DOHH2 (cell line): ENCODE data around the gene SORBS1.
"Not testable (repeated sequence)": the region's sequence is repeated elsewhere in the genome, so short reads cannot be mapped to it uniquely, and the experiment has no call there.

Source experiments
- H3F3A ChIP-seq: fragments of 200-600 bp; sonication (generic), shearing (Covaris generic); 2 replicates; pipeline ENCODE4 v1.6.0; 2016; ENCODE audit warnings: antibody characterized with exemption, mild to moderate bottlenecking; ENCODE audit not compliant: control insufficient read depth, insufficient read depth
- H3K27ac ChIP-seq: fragments of 200-600 bp; sonication (generic); 2 replicates; pipeline ENCODE4 v1.5.1; 2014; ENCODE audit warnings: low read depth, mild to moderate bottlenecking, low read length, moderate library complexity
- H3K27me3 ChIP-seq: fragments of 200-600 bp; sonication (generic); 2 replicates; pipeline ENCODE4 v1.6.1; 2014; ENCODE audit warnings: mild to moderate bottlenecking, low read length, mixed read lengths; ENCODE audit not compliant: control insufficient read depth
- H3K36me3 ChIP-seq: fragments of 200-600 bp; sonication (generic); 2 replicates; pipeline ENCODE4 v1.6.1; 2014; ENCODE audit warnings: mild to moderate bottlenecking, low read length, moderate library complexity, mixed read lengths; ENCODE audit not compliant: control insufficient read depth
- H3K4me1 ChIP-seq: fragments of 200-600 bp; sonication (generic); 2 replicates; pipeline ENCODE4 v1.6.1; 2014; ENCODE audit warnings: mild to moderate bottlenecking, low read length, mixed read lengths; ENCODE audit not compliant: control insufficient read depth
- H3K4me2 ChIP-seq: fragments of 200-600 bp; sonication (generic); 2 replicates; pipeline ENCODE4 v1.6.0; 2014; ENCODE audit warnings: mild to moderate bottlenecking, low read length, moderate library complexity
- H3K4me3 ChIP-seq: fragments of 200-600 bp; sonication (generic); 2 replicates; pipeline ENCODE4 v1.5.1; 2014; ENCODE audit warnings: mild to moderate bottlenecking, low read length, mixed read lengths
- H3K79me2 ChIP-seq: fragments of 200-600 bp; sonication (generic); 2 replicates; pipeline ENCODE4 v1.6.1; 2014; ENCODE audit warnings: mild to moderate bottlenecking, low read length, mixed read lengths; ENCODE audit not compliant: control insufficient read depth
- H3K9me2 ChIP-seq: fragments of 200-600 bp; sonication (generic); replicated peaks from 2 replicates; pipeline ENCODE4 v1.6.1; 2014; ENCODE audit warnings: mild to moderate bottlenecking, low read length, mixed read lengths; ENCODE audit not compliant: control insufficient read depth
- H3K9me3 ChIP-seq: fragments of 200-600 bp; sonication (generic); 2 replicates; pipeline ENCODE4 v1.6.1; 2014; ENCODE audit warnings: antibody characterized with exemption, low read length, mixed read lengths; ENCODE audit not compliant: control insufficient read depth, insufficient read depth
- H4K20me1 ChIP-seq: fragments of 200-600 bp; sonication (generic); 2 replicates; pipeline ENCODE4 v1.6.0; 2014; ENCODE audit warnings: low read depth, mild to moderate bottlenecking, antibody characterized with exemption, low read length, moderate library complexity; ENCODE audit not compliant: control insufficient read depth, insufficient read depth
- CTCF ChIP-seq: fragments of 200-600 bp; sonication (generic); IDR thresholded peaks from one replicate; pipeline ENCODE4 v1.5.1; 2014; ENCODE audit warnings: antibody characterized with exemption, mild to moderate bottlenecking, low read depth, low read length; ENCODE audit not compliant: poor library complexity, severe bottlenecking
- EZH2phosphoT487 ChIP-seq: fragments of 200-600 bp; sonication (generic); IDR thresholded peaks from 2 replicates; pipeline ENCODE4 v1.6.1; 2017; ENCODE audit warnings: borderline replicate concordance, mild to moderate bottlenecking, antibody characterized with exemption, low read length, moderate library complexity, mixed read lengths

The SORBS1 gene

GRCh38 chr10:95352684-95353083 lies 208.5 kb downstream of the SORBS1 start:
- no peak overlapping the region for H3K27ac ChIP-seq
- no peaks in the 10 kb centered on the region for H4K20me1 ChIP-seq
- no peaks in the 10 kb centered on the region for H3K36me3 ChIP-seq
- H3K79me2 ChIP-seq: no peaks in the 10 kb centered on the region
- H3K4me3 ChIP-seq: no peak overlapping the region
- no peaks in the 10 kb centered on the region for H3K9me2 ChIP-seq
- H3K4me2 ChIP-seq: no peak overlapping the region
- H3K4me1 ChIP-seq: peaks cover 5% of the 10 kb centered on the region; the same call in 1 of the 2 replicates
- H3K27me3 ChIP-seq: 0 out of 2 replicates have a peak, but pooled peaks cover 3% of the 10 kb centered on the region
- no peaks in the 10 kb centered on the region for H3F3A ChIP-seq
- no peaks in the 10 kb centered on the region for H3K9me3 ChIP-seq
- TF ChIP-seq CTCF (no peak), EZH2phosphoT487 (no peak)

- no peaks in the 10 kb centered on the region for H3F3A ChIP-seq
- no peak overlapping the region for H3K4me3 ChIP-seq
- no peak overlapping the region for H3K4me2 ChIP-seq
- no peaks in the 10 kb centered on the region for H3K36me3 ChIP-seq
- H4K20me1 ChIP-seq: no peaks in the 10 kb centered on the region
- no peaks in the 10 kb centered on the region for H3K79me2 ChIP-seq
- peaks cover 3% of the 10 kb centered on the region; the same call in 1 of the 2 replicates for H3K27me3 ChIP-seq
- TF ChIP-seq EZH2phosphoT487 (no peak), CTCF (no peak)
- H3K9me2 ChIP-seq: no peaks in the 10 kb centered on the region
- no peak overlapping the region for H3K27ac ChIP-seq
- H3K9me3 ChIP-seq: no peaks in the 10 kb centered on the region
- peaks cover 5% of the 10 kb centered on the region; the same call in 1 of the 2 replicates for H3K4me1 ChIP-seq
These were observed 210.3 kb downstream of the SORBS1 start for GRCh38 chr10:95350830-95351228.

GRCh38 chr10:95350219-95350829 lies 210.8 kb downstream of the SORBS1 start:
- H4K20me1 ChIP-seq: no peaks in the 10 kb centered on the region
- H3K4me2 ChIP-seq: no peak overlapping the region
- H3K27me3 ChIP-seq: peaks cover 3% of the 10 kb centered on the region; the same call in 1 of the 2 replicates
- H3K9me3 ChIP-seq: no peaks in the 10 kb centered on the region
- H3K79me2 ChIP-seq: no peaks in the 10 kb centered on the region
- no peak overlapping the region for H3K27ac ChIP-seq
- H3F3A ChIP-seq: no peaks in the 10 kb centered on the region
- H3K4me1 ChIP-seq: peaks cover 5% of the 10 kb centered on the region; the same call in 1 of the 2 replicates
- H3K4me3 ChIP-seq: no peak overlapping the region
- TF ChIP-seq EZH2phosphoT487: no peak
- TF ChIP-seq CTCF: no peak
- no peaks in the 10 kb centered on the region for H3K9me2 ChIP-seq
- no peaks in the 10 kb centered on the region for H3K36me3 ChIP-seq

GRCh38 chr10:95347402-95347766 lies 213.8 kb downstream of the SORBS1 start:
- H3K4me2 ChIP-seq, H3K9me3 ChIP-seq: not testable (repeated sequence)

More at GRCh38 chr10:95347402-95347766, 213.8 kb downstream of the SORBS1 start:
- H3K9me2 ChIP-seq, H3K4me3 ChIP-seq, H3F3A ChIP-seq, H3K27me3 ChIP-seq, H3K36me3 ChIP-seq, H3K4me1 ChIP-seq, H4K20me1 ChIP-seq, H3K79me2 ChIP-seq, H3K27ac ChIP-seq: not testable (repeated sequence)
